Skeletal muscle satellite cell (primary cell): ENCODE measurements around the gene FAM151A.
A peak's percentile ranks its signal among the peaks of the same experiment; 100 is the strongest.

ENCODE experiments used
- H3K27me3 ChIP-seq: 2 replicates; pipeline ENCODE4 v1.7.0; 2013; ENCODE audit warnings: low read length; ENCODE audit not compliant: control insufficient read depth, insufficient read depth
- H3K36me3 ChIP-seq: 2 replicates; pipeline ENCODE4 v1.7.0; 2013; ENCODE audit warnings: mild to moderate bottlenecking, control low read depth, low read length; ENCODE audit not compliant: insufficient read depth
- H3K4me1 ChIP-seq: 2 replicates; pipeline ENCODE4 v1.7.0; 2013; ENCODE audit warnings: low read length; ENCODE audit not compliant: control insufficient read depth, insufficient read depth
- H3K4me2 ChIP-seq: 2 replicates; pipeline ENCODE4 v1.7.0; 2013; ENCODE audit warnings: mild to moderate bottlenecking, low read length
- H3K4me3 ChIP-seq: 2 replicates; pipeline ENCODE4 v1.7.0; 2013; ENCODE audit warnings: low read length
- H3K9ac ChIP-seq: 2 replicates; pipeline ENCODE4 v1.7.0; 2013; ENCODE audit warnings: mild to moderate bottlenecking, low read depth, low read length, moderate library complexity
- H3K9me3 ChIP-seq: replicated peaks from 2 replicates; pipeline ENCODE4 v1.7.0; 2013; ENCODE audit warnings: mild to moderate bottlenecking, control low read depth, low read length

Gene FAM151A

DNA sequence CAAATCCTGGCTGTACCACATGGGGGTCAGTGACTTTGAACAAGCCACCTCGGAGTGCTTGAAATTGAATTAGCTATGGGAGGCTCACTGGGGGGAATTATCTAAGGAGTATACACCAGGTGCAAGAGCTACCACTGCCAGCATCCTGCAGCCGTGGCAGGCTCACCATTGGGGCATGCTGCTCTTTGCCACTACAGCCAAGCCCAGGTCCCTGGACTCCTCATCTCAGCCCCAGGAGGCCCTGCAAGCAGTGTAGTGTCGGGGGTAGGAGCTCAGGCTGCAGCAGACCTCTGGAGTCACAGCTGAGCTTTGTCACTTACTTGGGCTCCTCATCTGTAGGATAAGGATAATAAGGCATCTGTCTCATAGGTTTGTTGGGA is 40.0 kb downstream of the FAM151A start:
- H3K9ac ChIP-seq = no peak overlapping the region
- H3K4me3 ChIP-seq = no peak overlapping the region
- H3K36me3 ChIP-seq = no peaks in the 10 kb centered on the region
- no peaks in the 10 kb centered on the region for H3K9me3 ChIP-seq
- H3K4me1 ChIP-seq = peaks cover 11% of the 10 kb centered on the region
- no peak overlapping the region for H3K4me2 ChIP-seq
- peaks cover 8% of the 10 kb centered on the region for H3K27me3 ChIP-seq

DNA sequence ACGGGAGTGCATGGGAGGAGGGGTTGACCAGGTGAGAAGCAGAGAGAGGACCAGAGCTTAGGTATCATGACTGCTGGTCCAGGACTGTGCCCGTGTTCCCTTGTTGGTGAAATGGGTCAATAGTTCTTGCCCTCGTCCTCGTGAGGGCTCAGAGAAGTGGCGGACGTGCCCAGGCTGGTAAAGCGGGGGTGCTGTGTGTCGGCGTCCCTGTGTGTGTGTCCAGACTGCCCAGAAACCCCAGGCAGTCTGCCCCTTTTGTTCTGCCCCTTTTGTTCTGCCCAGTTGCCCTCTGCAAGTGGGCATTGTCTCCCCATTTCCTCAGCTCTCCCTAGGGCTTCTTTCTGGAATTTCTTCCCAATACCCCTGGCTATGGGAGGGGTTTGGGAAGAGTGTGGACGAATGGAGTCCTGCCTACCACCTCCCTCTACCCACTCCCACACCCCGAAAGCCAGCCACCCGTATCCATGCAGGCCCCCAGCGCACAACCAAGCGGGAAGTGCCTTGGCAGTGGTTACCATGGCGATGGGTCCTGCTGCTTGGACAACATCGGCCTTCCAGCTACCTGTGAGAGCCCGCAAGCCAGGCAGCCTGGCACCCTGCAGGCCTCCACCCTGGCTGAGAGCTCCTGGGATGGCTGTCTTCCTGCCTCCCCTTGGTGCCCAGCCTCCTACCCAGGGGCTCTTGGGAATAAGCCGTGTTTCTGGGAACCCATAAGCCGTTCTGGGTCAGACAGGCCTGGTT is 40.6 kb downstream of the FAM151A start:
- Histone ChIP-seq H3K36me3 (no peaks in the 10 kb centered on the region), H3K9me3 (no peaks in the 10 kb centered on the region), H3K4me2 (no peak overlapping the region), H3K4me1 (peaks cover 11% of the 10 kb centered on the region), H3K9ac (no peak overlapping the region), H3K4me3 (no peak overlapping the region), H3K27me3 (peaks cover 8% of the 10 kb centered on the region)

DNA sequence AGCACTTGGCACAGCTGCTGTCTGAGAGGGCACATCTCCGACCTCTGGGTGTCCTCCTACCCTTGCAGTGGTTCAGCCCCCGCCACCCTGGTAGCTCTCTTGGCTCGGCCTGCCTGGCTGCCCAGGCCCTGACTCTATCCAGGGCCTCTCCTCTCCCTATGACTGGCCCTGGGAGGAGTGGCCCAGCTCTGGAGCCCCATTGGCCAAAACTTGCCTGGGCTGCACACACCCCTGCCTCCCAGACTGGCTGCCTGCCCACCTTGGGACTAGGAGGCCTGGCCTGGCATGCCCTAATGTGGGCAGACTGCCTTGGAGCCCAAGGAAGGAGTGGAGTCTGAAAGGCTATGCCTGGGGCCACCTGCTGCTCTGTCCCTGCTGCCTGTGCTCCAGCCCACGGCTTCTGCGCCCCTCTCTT is 41.7 kb downstream of the FAM151A start:
- Histone ChIP-seq H3K36me3 (no peaks in the 10 kb centered on the region), H3K9ac (peak overlapping the region; percentile 42), H3K27me3 (peaks cover 8% of the 10 kb centered on the region)

GRCh38 chr1:54580856-54581550 is 42.3 kb downstream of the FAM151A start:
- Histone ChIP-seq H3K4me1 (peaks cover 11% of the 10 kb centered on the region), H3K4me2 (no peak overlapping the region), H3K27me3 (peaks cover 8% of the 10 kb centered on the region), H3K9ac (peak overlapping the region; percentile 42), H3K36me3 (no peaks in the 10 kb centered on the region), H3K9me3 (no peaks in the 10 kb centered on the region), H3K4me3 (no peak overlapping the region)

More for the DNA sequence above, 41.7 kb downstream of the FAM151A start:
- H3K4me2 ChIP-seq = no peak overlapping the region
- no peaks in the 10 kb centered on the region for H3K9me3 ChIP-seq
- no peak overlapping the region for H3K4me3 ChIP-seq
- H3K4me1 ChIP-seq = peaks cover 11% of the 10 kb centered on the region

GRCh38 chr1:54579337-54579781 is 44.0 kb downstream of the FAM151A start:
- H3K9ac ChIP-seq = no peak overlapping the region
- H3K4me3 ChIP-seq = no peak overlapping the region
- H3K27me3 ChIP-seq = peaks cover 8% of the 10 kb centered on the region
- H3K4me2 ChIP-seq = no peak overlapping the region
- no peaks in the 10 kb centered on the region for H3K36me3 ChIP-seq
- H3K4me1 ChIP-seq = peaks cover 11% of the 10 kb centered on the region
- no peaks in the 10 kb centered on the region for H3K9me3 ChIP-seq

DNA sequence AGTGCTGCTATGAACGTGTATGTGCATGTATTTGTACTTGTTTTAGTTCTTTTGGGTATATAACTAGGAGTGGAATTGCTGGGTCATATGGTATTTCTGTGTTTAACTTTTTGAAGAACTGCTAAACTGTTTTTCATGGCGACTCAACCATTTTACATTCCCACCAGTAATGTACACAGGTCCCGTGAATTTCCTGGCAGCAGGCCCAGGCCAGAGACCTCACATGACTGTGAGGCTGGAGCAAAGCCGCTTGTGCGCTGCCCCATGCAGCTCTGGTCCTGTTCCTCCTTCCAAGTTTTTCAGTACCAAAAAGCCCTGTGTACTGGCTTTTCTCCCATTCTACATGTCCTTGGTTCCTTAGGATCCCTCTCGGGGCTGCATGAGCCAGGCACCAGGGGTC is 45.7 kb downstream of the FAM151A start:
- Histone ChIP-seq H3K9me3 (no peaks in the 10 kb centered on the region), H3K4me3 (no peak overlapping the region), H3K9ac (no peak overlapping the region), H3K27me3 (no peaks in the 10 kb centered on the region), H3K4me1 (peaks cover 11% of the 10 kb centered on the region), H3K36me3 (no peaks in the 10 kb centered on the region), H3K4me2 (no peak overlapping the region)

- Histone ChIP-seq H3K27me3 (no peaks in the 10 kb centered on the region), H3K4me2 (no peak overlapping the region), H3K36me3 (no peaks in the 10 kb centered on the region), H3K9ac (no peak overlapping the region), H3K4me1 (no peaks in the 10 kb centered on the region), H3K4me3 (no peak overlapping the region), H3K9me3 (no peaks in the 10 kb centered on the region)
Observed at GRCh38 chr1:54575605-54576290, 47.6 kb downstream of the FAM151A start.

GRCh38 chr1:54575161-54575560 is 48.2 kb downstream of the FAM151A start:
- Histone ChIP-seq H3K9me3 (no peaks in the 10 kb centered on the region), H3K4me2 (no peak overlapping the region), H3K27me3 (no peaks in the 10 kb centered on the region), H3K9ac (no peak overlapping the region), H3K4me1 (no peaks in the 10 kb centered on the region), H3K36me3 (no peaks in the 10 kb centered on the region), H3K4me3 (no peak overlapping the region)

GRCh38 chr1:54574158-54574778 is 49.1 kb downstream of the FAM151A start:
- no peaks in the 10 kb centered on the region for H3K36me3 ChIP-seq
- no peak overlapping the region for H3K4me2 ChIP-seq
- no peaks in the 10 kb centered on the region for H3K27me3 ChIP-seq
- H3K9ac ChIP-seq = no peak overlapping the region
- H3K4me1 ChIP-seq = peaks cover 6% of the 10 kb centered on the region
- no peak overlapping the region for H3K4me3 ChIP-seq
- H3K9me3 ChIP-seq = no peaks in the 10 kb centered on the region

- H3K36me3 ChIP-seq = no peaks in the 10 kb centered on the region
- H3K4me2 ChIP-seq = no peak overlapping the region
- H3K4me1 ChIP-seq = peaks cover 9% of the 10 kb centered on the region
- H3K4me3 ChIP-seq = no peak overlapping the region
- no peak overlapping the region for H3K9ac ChIP-seq
- no peaks in the 10 kb centered on the region for H3K9me3 ChIP-seq
- no peaks in the 10 kb centered on the region for H3K27me3 ChIP-seq
Observed at GRCh38 chr1:54572542-54572850, 50.8 kb downstream of the FAM151A start.

DNA sequence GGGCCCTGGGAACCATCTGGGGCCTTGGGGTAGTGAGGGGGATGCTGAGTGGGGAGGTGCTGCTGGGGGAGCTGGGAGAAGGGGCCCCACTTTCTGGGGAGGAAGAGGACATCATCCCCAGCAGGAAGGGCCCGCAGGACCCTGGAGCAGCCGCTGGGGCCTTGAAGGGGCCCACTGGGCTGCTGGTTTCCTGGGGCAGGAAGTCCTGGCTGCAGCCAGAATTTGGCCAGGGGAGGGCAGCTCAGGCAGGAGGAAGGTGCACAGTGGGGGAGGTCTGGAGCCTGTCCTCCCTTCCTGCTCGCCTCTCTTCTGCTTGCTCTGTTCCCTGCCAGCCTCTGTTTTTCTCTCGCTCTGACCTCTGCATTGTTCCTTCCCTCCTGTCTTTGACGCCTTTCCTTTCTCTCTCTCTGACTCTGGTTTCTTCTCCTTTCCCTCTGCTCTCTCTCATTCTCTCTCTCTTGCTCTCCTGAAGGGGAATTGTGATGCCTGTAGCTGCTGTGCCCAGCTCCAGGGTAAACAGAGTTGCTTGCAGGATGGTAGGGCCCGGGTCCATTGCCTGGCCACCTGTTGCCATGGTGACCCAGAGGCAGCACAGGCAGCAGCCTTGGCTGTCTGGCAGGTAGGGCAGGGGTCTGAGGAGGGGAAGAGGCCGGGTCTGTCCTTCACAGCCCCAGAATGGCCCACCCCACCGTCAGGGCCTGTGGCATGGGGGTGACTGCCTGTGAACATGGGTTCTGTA is 51.4 kb downstream of the FAM151A start:
- H3K4me1 ChIP-seq = peaks cover 9% of the 10 kb centered on the region
- no peak overlapping the region for H3K4me2 ChIP-seq
- no peaks in the 10 kb centered on the region for H3K27me3 ChIP-seq
- no peak overlapping the region for H3K9ac ChIP-seq
- no peaks in the 10 kb centered on the region for H3K36me3 ChIP-seq
- H3K9me3 ChIP-seq = no peaks in the 10 kb centered on the region
- H3K4me3 ChIP-seq = no peak overlapping the region
